ENCODE data around the gene OCA2.
"Not testable (repeated sequence)": the region's sequence is repeated elsewhere in the genome, so short reads cannot be mapped to it uniquely, and the experiment has no call there.

Gene OCA2

DNA sequence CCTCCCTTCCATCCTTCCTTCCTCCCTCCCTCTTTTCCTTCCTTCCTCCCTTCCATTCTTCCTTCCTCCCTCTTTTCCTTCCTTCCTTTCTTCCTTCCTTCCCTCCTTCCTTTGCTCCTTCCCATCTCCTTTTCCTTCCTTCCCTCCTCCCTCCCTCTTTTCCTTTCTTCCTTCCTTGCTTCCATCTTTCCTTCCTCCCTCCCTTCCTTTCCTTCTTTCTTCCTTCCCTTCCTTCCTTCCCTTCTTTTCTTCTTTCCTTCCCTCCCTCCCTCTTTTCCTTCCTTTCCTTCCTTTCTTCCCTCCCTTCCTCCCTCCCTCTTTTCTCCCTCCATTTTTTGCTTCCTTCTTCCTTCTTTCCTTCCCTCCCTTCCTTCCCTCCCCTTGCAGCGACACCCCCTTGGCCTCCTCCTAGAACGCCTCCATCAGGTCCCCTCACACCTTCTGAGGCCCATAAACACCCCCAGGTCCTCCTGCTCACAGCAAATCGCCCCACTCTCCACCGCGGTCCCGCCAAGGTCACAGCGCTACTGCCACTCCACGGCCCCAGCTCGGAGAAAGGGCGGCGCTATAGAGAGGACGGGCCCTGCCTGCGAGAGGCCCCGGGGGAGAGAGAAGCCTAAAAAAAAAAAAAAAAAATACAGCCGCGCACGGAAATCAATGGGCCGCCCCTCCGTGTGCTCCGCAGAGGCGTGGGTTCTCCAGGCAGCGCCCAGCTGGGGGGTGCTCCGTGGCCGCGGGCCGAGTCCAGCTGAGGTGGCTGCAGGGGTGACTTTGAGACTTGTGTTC lies 328.2 kb downstream of the OCA2 start:
- DNase-seq (ENCODE audit: low read depth in 2 of 2): no peak

GRCh38 chr15:27770086-27770607 lies 329.0 kb downstream of the OCA2 start:
- no peak for DNase-seq (ENCODE audit: low read depth in 2 of 2)

DNA sequence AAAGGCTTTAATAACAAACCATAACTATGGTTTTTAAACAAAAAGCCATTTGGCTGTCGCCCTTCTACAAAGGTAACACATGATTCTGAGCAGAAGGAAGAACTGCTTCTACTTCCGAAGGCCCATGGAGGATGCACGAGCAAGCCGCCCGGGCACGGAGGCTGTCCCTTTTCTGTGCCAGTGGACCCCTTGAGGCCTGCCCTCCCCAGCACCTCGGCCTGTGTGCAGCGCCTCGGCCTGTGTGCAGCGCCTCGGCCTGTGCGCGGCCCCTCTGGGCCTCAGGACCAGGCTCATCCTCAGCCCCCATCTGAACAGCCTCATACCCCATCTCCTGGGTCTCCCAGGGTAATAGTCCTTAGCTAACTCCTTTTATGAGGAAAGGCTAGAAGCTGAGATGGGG lies 329.5 kb downstream of the OCA2 start:
- DNase-seq (ENCODE audit: low read depth in 2 of 2): no peak

DNA sequence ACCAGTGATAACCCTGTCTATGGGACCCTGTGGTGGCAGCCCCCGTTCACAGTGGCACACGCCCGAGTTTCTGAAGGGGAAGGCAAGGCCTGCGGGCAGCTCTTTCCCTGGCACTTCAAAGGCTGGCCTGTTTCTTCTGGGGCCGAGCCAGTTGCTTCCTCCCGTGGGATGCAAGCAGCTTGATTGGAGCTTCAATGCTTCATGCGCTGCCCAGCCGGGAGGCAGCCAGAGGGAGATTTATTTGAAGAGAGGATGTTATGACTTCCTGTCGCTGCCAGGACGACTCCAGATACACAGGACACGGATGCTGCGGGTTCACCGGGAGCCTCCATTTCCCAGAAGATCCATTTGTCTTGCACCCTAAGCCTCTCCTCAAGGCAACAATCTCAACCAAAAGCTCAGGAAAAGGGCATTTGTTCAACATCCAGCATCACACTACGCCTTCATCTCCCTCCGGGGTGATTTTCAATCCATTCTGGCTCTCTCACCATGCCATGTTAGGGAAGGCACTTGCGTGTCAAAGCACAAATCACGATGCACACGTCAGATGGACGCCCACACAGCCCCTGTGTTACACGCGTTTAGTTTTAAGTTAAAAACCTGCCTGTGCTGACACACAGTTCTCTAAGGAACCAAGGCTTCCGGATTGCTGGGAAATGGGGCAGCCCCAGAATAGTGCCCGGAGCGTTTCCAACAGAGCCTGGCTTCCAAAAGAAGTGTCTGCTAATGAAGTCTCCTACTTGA lies 330.2 kb downstream of the OCA2 start:
- DNase-seq (ENCODE audit: low read depth in 2 of 2): no peak

DNA sequence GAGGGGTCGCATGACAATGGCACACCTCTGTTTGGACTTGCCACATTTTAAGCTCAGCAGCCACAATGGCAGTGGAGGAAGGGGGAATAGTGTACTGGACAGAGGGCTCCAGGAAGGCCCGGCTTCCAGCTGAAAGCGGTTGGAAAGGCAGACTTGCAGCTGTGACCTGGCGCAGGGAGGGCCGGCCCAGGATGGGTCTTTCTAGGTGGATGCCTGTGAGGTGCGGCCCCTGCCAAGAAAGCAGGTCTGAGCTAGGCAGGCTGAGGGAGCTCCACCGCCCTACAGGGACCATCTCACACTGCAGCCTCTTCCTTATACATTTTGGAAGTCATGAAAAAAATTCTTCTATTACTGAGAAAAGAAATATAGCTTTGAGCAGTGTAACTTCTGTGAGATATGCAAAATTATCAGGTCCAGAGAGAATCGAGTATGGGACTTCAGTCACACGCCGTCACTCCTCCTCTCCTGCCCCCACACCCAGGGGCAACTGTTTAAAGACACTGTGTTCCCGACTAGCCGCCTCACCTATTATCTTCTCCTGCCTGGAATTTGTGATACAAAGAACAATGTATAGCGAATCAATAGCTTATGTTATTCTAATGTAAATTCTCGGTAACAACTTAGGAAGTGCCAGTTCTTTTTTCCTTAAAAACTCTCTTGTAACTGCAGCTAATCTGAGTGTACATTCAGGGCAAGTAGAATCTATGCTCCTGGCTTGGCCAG lies 331.0 kb downstream of the OCA2 start:
- DNase-seq (ENCODE audit: low read depth in 2 of 2): no peak

DNA sequence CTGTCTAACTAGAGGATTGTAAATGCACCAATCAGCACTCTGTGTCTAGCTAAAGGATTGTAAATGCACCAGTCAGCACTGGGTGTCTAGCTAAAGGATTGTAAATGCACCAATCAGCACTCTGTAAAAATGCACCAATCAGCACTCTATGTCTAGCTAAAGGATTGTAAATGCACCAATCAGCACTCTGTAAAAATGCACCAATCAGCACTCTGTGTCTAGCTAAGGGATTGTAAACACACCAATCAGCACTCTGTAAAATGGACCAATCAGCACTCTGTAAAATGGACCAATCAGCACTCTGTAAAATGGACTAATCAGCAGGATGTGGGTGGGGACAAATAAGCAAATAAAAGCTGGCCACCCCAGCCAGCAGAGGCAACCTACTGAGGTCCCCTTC lies 331.7 kb downstream of the OCA2 start:
- not testable (repeated sequence) for DNase-seq (ENCODE audit: low read depth in 2 of 2)

DNA sequence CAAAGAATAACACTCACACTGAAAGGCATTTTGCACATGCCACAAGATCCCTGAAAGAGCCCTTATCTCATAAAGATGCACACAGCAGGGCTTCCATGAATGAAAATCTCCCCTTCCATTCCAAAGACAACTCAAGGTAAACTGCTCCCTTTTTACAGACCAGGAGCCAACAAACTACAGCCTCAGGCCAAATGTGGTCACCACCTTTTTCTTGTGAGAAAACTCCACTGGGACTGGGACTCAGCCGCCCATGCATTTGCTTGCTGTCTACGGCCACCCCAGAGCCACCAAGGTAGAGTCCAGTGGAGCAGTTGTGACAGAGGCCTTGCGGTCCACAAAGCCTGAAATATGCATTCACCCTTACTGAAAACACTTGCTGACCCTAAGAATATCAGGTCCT lies 334.8 kb downstream of the OCA2 start:
- DNase-seq (ENCODE audit: low read depth in 2 of 2): no peak

DNA sequence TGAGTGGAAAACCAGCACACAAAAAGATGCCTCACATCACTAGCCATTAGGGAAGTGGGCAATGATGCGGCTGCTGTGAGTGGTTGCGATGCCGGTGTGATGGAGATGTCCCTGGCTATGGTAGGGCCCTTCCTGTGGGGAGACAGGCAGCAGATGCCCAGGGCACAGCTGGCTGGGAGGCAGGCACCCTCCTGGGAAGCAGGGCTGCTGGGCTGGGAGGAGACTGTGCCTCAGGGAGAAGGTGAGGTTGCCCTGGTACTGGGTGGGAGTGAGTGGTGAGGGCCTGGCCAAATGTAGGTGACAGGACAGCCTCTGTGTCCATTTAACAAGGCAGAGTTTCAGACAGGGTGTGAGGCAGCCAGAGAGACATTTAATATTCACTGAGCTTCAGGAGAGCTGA lies 335.6 kb downstream of the OCA2 start:
- DNase-seq (ENCODE audit: low read depth in 2 of 2): no peak

DNA sequence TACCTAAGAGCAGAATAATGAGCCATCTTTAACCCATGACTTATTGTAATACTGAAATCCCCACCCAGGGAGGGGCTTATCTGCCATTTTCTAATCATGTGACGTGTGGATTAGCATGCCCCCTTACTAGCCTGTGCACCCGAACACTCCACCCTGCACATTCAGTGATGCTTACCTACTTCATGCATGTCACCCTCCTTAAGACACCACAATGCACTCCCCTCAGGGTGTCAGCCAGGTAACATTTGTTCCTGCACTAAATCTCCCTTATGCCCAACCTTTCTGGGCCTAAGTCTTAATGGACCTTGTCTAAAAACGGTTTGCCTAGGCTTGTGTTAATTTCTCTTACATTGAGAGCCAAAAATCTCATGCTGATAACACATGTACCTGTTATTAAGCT lies 336.6 kb downstream of the OCA2 start:
- DNase-seq (ENCODE audit: low read depth in 2 of 2): no peak

GRCh38 chr15:27757052-27757451 lies 342.1 kb downstream of the OCA2 start:
- DNase-seq (ENCODE audit: low read depth in 2 of 2): no peak

- DNase-seq (ENCODE audit: low read depth in 2 of 2): no peak
These were observed 346.4 kb downstream of the OCA2 start for GRCh38 chr15:27752691-27753090.

- DNase-seq (ENCODE audit: low read depth in 2 of 2): no peak
These were observed 351.1 kb downstream of the OCA2 start for GRCh38 chr15:27747997-27748396.

DNA sequence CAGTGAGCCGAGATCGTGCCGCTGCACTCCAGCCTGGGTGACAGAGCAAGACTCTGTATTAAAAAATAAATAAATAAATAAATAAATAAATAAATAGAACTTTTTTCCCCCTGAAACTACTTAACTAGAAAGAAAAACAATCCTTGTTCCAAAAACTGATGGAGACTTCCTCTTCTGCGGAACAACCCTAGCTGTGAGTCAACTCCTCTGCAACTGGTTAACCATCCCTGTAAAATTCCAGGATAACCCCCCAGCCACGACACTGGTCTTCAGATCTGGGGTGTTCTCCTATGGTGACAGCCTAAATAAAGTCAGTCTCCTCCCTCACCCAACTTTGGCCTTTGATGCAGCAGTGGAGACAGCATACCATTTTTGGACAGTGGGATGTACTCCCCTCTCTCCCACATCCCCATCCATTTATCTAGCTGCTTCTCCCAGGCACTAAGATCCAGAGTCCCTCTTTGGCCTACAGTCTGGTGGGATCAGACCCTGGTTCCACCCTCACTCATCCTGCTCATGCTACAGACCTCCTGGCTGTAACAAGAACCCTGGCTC lies 352.6 kb downstream of the OCA2 start:
- no peak for DNase-seq (ENCODE audit: low read depth in 2 of 2)

DNA sequence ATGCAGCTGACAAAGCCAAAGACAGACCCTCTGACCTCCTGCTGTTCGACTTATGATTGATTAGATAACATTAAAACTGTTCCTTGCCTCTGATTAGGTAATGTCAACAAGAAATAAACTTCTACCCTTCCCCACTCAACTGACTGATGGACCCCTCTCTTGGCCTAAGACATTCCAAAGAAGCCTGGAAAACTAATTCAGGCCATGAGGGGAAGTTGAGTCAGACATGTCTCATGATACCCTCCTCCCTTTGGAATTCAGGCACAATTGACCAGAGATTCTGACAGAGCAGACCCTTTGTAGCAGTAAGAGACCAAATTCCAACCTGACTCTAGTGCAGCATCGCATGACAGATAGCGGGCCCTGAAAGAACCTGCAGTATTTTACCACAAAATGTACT lies 354.5 kb downstream of the OCA2 start:
- no peak for DNase-seq (ENCODE audit: low read depth in 2 of 2)

DNA sequence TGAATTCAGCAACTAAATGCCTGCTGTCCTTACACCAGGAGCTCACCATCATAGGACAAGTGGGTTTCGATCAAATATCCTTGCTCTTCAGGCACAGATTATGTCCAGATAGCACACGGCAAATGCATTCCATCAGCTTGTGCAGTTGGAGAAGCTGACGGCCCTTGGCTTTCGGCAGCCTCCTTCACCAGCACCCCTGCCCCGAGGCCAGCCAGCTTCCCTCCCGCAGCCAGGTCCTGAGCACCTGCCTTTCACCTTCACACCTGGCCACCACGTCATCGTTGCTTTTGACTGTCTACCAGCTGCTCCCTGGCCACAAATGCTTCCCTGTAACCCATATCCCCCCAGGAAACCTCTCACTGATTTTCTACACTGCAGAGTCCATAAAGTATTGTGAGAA lies 355.5 kb downstream of the OCA2 start:
- DNase-seq (ENCODE audit: low read depth in 2 of 2): no peak

- no peak for DNase-seq (ENCODE audit: low read depth in 2 of 2)
These were observed 356.2 kb downstream of the OCA2 start for GRCh38 chr15:27742751-27743477.

- DNase-seq (ENCODE audit: low read depth in 2 of 2): no peak
These were observed 357.8 kb downstream of the OCA2 start for GRCh38 chr15:27741226-27741860.

- no peak for DNase-seq (ENCODE audit: low read depth in 2 of 2)
These were observed 364.2 kb downstream of the OCA2 start for GRCh38 chr15:27734785-27735495.

GRCh38 chr15:27731776-27732175 lies 367.3 kb downstream of the OCA2 start:
- no peak for DNase-seq (ENCODE audit: low read depth in 2 of 2)

DNA sequence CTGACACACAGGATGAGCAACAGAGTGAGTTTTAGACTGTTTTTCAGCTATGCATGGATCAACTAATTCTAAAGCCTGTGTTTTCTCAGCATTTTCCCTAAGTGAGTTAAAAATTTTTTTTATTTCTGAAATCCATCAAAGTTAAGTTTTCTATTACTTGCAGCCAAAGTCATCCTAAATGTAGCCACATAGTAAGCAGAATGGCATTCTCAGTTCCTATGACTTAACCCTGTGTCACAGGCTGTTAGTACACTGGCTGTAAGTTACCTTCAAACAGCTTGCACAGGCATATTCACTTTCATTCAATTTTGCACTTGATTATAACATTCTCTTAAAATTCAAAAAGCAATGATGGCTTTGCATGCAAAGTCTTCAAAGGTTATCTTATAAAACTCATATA lies 368.2 kb downstream of the OCA2 start:
- no peak for DNase-seq (ENCODE audit: low read depth in 2 of 2)
